HG03442 (cell line): ENCODE results near the gene KIR2DL3.
"Not testable (repeated sequence)": the region's sequence is repeated elsewhere in the genome, so short reads cannot be mapped to it uniquely, and the experiment has no call there.

Experiments
- ATAC-seq: cut with Tn5 transposase; IDR thresholded peaks from one replicate; pipeline ENCODE4 v1.9.1; 2021; ENCODE audit warnings: mild to moderate bottlenecking, moderate library complexity; ENCODE audit not compliant: unreplicated experiment

Gene KIR2DL3

GRCh38 chr19:54741950-54742349 is 3.6 kb downstream of the KIR2DL3 start:
- ATAC-seq: not testable (repeated sequence)

GRCh38 chr19:54744080-54744479 is 5.8 kb downstream of the KIR2DL3 start:
- not testable (repeated sequence) for ATAC-seq

- not testable (repeated sequence) for ATAC-seq
Measured at GRCh38 chr19:54747614-54748322, 9.5 kb downstream of the KIR2DL3 start.

- ATAC-seq: not testable (repeated sequence)
Measured at GRCh38 chr19:54750276-54750675, 12.0 kb downstream of the KIR2DL3 start.

GRCh38 chr19:54756204-54757110 is 18.1 kb downstream of the KIR2DL3 start:
- not testable (repeated sequence) for ATAC-seq

- not testable (repeated sequence) for ATAC-seq
Measured at GRCh38 chr19:54758577-54758976, 20.3 kb downstream of the KIR2DL3 start.

- not testable (repeated sequence) for ATAC-seq
Measured at GRCh38 chr19:54764219-54764618, 25.9 kb downstream of the KIR2DL3 start.

GRCh38 chr19:54766464-54766863 is 28.2 kb downstream of the KIR2DL3 start:
- not testable (repeated sequence) for ATAC-seq

- not testable (repeated sequence) for ATAC-seq
Measured at GRCh38 chr19:54769646-54770045, 31.3 kb downstream of the KIR2DL3 start, which contains the start of gene KIR2DL1. KIR2DL1 (plus strand) TSS chr19:54769793; CDS start chr19:54769851, 58 bp downstream.

GRCh38 chr19:54770511-54770910 is 32.2 kb downstream of the KIR2DL3 start:
- not testable (repeated sequence) for ATAC-seq

GRCh38 chr19:54771018-54771960 is 33.0 kb downstream of the KIR2DL3 start:
- ATAC-seq: not testable (repeated sequence)

GRCh38 chr19:54772666-54773065 is 34.4 kb downstream of the KIR2DL3 start:
- ATAC-seq: not testable (repeated sequence)

- not testable (repeated sequence) for ATAC-seq
Measured at GRCh38 chr19:54775095-54775815, 36.9 kb downstream of the KIR2DL3 start.

- ATAC-seq: not testable (repeated sequence)
Measured at GRCh38 chr19:54775830-54776229, 37.5 kb downstream of the KIR2DL3 start.

- not testable (repeated sequence) for ATAC-seq
Measured at GRCh38 chr19:54777851-54778250, 39.5 kb downstream of the KIR2DL3 start.

GRCh38 chr19:54778896-54779295 is 40.6 kb downstream of the KIR2DL3 start:
- ATAC-seq: not testable (repeated sequence)

GRCh38 chr19:54782916-54783315 is 44.6 kb downstream of the KIR2DL3 start:
- not testable (repeated sequence) for ATAC-seq

GRCh38 chr19:54786091-54786723 is 47.9 kb downstream of the KIR2DL3 start:
- not testable (repeated sequence) for ATAC-seq

- not testable (repeated sequence) for ATAC-seq
Measured at GRCh38 chr19:54788154-54788553, 49.8 kb downstream of the KIR2DL3 start.
